NB4 (cell line): Measurements from ENCODE around the gene SQOR.

ENCODE experiments used
- DNase-seq: peaks from one replicate; pipeline ENCODE4 v3.0.0; 2010; ENCODE audit warnings: low read depth
- H3K4me3 ChIP-seq: one replicate; pipeline ENCODE4 v1.5.1; 2011; ENCODE audit warnings: mild to moderate bottlenecking, low read depth, low read length, moderate library complexity
- MYC ChIP-seq: IDR thresholded peaks from 2 replicates; pipeline ENCODE4 v1.6.1; 2011; ENCODE audit warnings: low read depth, low read length
- POLR2A ChIP-seq: IDR thresholded peaks from 2 replicates; pipeline ENCODE4 v1.6.1; 2011; ENCODE audit warnings: mild to moderate bottlenecking; ENCODE audit not compliant: insufficient read length; ENCODE audit errors: extremely low read depth
- TF ChIP-seq, protein P1 (sequence below): IDR thresholded peaks from 2 replicates; pipeline ENCODE4 v1.6.1; 2011; ENCODE audit warnings: low read depth, low read length
- TF ChIP-seq, protein P2 (sequence below): IDR thresholded peaks from one replicate; pipeline ENCODE4 v1.5.1; 2012; ENCODE audit warnings: low read depth, low read length

Gene SQOR

DNA sequence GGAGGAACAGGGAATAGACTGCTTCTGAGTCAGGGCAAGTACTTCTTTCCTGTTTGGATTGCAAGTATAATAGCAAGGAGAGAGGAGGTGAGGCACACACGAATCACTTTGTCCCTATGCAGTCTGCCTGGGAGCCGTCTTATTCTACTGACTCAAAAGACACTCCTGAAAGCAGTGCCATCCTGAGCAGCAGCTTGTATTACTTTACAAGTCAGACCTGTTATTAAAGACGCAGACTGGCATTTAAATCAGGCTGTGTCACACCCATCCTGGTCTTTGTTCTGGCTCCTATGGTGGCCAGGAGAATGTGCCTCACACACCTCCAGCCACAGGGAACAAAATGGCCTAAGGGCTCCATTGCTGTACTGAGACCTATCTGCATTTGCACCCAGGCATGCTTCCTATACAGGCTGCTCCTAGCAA, 17.9 kb upstream of the SQOR start:
- no peak overlapping the region for H3K4me3 ChIP-seq
- TF ChIP-seq POLR2A (no peak), MYC (no peak)
- TF ChIP-seq, protein P1, sequence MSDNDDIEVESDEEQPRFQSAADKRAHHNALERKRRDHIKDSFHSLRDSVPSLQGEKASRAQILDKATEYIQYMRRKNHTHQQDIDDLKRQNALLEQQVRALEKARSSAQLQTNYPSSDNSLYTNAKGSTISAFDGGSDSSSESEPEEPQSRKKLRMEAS: no peak
- TF ChIP-seq, protein P2, sequence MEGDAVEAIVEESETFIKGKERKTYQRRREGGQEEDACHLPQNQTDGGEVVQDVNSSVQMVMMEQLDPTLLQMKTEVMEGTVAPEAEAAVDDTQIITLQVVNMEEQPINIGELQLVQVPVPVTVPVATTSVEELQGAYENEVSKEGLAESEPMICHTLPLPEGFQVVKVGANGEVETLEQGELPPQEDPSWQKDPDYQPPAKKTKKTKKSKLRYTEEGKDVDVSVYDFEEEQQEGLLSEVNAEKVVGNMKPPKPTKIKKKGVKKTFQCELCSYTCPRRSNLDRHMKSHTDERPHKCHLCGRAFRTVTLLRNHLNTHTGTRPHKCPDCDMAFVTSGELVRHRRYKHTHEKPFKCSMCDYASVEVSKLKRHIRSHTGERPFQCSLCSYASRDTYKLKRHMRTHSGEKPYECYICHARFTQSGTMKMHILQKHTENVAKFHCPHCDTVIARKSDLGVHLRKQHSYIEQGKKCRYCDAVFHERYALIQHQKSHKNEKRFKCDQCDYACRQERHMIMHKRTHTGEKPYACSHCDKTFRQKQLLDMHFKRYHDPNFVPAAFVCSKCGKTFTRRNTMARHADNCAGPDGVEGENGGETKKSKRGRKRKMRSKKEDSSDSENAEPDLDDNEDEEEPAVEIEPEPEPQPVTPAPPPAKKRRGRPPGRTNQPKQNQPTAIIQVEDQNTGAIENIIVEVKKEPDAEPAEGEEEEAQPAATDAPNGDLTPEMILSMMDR: no peak
- no peak for DNase-seq

DNA sequence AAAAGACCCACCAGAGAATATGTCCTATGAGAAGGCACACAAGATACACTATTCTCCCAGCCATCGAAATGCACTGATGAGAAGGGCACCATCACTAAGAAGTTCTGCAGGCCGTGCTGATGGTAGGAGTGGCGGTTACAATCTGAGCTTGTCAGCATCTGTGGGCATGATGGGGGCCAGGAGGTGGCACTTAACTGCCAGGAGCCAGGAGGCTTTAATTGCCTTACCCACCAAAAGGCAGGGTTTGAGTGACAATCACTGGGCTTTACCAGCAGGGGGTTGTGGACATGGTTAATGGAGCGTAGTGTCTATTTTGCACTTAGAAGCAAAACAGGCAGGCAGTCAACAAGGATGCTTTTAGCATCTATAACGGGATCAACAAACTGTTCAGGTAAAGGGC, 16.0 kb upstream of the SQOR start:
- peak; percentile 52 for DNase-seq
- no peak overlapping the region for H3K4me3 ChIP-seq
- TF ChIP-seq, protein P2: peak; percentile 2
- no peak for TF ChIP-seq POLR2A
- TF ChIP-seq, protein P1: no peak

DNA sequence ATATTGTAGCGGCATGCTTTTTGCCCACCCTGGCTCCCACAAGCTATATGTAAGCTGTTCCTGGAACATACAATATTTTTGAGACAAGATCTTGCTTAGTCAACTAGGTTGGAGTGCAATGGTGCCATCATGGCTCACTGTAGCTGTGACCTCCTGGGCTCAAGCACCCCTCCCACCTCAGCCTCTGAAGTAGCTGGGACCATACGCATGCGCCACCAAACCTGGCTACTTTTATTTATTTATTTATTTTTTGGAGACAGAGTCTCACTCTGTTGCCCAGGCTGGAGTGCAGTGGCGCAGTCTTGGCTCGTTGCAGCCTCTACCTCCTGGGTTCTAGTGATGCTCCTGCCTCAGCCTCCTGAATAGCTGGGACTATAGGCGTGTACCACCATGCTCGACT, 6.7 kb upstream of the SQOR start:
- H3K4me3 ChIP-seq: no peak overlapping the region
- DNase-seq: no peak
- TF ChIP-seq MYC: no peak
- TF ChIP-seq, protein P2: no peak
- TF ChIP-seq, protein P1: no peak
- no peak for TF ChIP-seq POLR2A

DNA sequence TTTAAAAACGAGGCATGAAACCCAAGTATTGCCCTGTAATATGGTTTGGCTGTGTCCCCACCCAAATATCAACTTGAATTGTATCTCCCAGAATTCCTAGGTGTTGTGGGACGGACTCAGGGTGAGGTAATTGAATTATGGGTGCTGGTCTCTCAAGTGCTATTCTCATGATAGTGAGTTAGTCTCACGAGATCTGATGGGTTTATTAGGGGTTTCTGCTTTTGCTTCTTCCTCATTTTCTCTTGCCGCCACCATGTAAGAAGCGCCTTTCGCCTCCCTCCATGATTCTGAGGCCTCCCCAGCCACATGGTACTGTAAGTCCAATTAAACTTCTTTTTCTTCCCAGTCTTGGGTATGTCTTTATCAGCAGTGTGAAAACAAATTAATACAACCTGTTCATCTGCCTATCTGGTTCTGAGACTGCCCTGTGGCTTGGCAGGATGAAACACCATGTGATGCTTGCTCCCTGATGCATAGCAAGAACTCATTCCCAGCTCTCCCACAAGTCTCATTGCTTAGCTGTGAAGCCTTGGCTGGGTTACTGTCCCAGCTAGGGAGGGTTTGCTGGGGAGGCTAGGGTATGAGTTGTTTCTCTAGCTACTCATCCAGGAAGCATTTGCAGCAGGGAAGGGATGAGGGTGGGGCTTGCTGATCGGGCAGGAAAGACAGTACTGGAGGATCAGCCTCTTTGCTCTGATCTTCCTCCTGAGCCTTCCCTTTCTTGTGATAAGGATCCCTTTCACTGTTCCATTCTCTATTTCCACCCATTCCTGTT, 3.7 kb upstream of the SQOR start:
- no peak for TF ChIP-seq MYC
- TF ChIP-seq POLR2A: no peak
- H3K4me3 ChIP-seq: no peak overlapping the region
- DNase-seq: no peak

DNA sequence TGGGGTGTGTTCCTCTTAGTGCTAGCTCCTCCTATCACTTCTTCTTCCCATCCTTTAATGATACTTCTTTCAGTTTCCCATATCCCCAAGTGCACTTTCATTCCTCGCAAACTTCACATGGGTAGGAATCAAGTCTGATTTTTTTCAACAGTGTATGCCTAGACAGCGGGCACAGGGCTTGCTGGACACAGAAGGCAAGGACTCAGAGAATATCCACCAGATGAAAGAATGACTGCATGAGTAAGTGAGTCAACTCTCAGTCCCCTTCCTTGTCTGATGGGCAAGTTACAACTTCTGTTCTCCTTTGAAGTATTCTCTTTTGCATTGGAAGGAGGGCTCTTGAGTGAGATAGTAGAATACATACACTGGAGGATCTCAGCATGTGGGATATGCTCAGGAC, 3.1 kb upstream of the SQOR start:
- TF ChIP-seq MYC (no peak), POLR2A (no peak)
- TF ChIP-seq, protein P1: no peak
- TF ChIP-seq, protein P2: no peak
- no peak overlapping the region for H3K4me3 ChIP-seq
- no peak for DNase-seq

DNA sequence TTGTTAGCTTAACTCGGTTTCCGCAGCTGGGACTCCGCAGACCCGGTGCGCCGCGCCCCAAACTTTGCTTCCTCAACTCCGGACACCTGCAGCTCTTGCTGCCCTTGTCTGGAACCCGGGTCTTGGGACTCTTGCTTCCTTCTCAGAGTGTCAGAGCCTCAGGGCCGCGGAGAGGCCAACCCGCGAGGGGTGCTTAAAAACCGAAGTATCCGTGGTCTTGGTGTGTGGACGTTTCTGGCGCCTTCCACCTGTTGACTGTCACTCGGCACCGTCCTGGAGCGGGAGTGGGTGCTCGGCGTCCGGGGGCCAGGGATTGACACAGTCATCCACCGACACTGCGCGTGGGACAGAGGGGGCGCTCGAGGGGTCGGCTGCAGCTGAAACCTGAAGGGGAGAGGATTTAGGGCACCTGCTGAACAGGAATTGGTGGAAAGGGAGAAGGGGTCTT, 386 bp downstream of the SQOR start:
- H3K4me3 ChIP-seq: peak overlapping the region; percentile 87
- TF ChIP-seq, protein P2: peak; percentile 62
- TF ChIP-seq POLR2A: peak; percentile 11
- TF ChIP-seq MYC: peak; percentile 70
- TF ChIP-seq, protein P1: peak; percentile 57
- peak; percentile 78 for DNase-seq
